ENCODE data around the gene TBL2.
A peak's percentile ranks its signal among the peaks of the same experiment; 100 is the strongest.
"Not testable (repeated sequence)": the region's sequence is repeated elsewhere in the genome, so short reads cannot be mapped to it uniquely, and the experiment has no call there.

Gene TBL2

GRCh38 chr7:73530800-73531199, 47.6 kb downstream of the TBL2 start:
- DNase-seq: no peak

- no peak for DNase-seq
Observed at GRCh38 chr7:73526896-73527821, 51.2 kb downstream of the TBL2 start.

DNA sequence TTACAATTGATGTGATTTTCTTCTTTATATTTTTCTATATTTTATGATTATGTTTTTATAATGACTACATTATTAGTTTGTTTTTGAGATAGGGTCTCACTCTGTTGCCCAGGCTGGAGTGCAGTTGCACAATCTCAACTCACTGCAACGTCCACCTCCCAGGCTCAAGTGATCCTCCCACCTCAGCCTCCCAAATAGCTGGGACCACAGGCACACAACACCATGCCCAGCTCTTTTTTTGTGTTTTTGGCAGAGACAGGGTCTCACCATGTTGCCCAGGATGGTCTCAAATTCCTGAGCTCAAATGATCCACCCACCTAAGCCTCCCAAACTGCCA, 52.3 kb downstream of the TBL2 start:
- not testable (repeated sequence) for DNase-seq

DNA sequence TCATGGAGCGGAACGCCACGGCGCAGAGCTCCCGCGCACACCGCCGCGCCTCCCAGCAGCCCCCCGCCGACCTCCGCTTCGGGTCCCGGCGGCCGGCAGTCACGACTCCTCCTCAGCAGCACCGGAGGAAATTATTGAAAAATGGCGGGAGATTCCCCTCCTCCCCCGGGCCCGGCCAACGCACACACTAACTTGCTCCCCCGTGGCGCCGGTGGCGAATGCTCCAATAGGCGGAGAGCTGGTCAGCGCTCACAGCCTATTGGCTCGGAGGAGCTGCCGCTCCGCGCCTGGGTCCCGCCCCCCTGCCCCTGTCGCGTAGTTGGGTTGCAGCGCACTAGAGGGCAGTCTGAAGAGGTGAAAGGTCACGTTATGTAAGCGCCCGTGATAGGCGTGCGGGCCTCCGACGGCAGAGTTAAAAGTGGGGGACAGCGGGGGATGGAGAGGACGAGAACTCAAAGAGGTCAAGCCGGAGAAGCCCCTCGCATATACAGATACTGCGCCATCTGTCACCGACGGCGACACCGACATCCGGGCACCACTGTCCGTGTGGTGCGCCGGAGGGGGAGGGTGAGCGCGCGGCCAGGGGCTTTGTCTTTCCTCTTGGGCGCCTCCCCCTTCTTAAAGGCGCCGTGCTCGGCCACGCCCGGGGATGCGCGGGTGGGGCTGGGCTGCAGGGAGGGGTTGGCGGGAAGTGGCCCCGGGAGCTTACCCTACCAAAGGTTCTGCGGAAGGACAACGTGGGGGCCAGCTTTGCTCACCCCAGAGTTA, 56.1 kb downstream of the TBL2 start, which contains the start of gene BAZ1B:
Gene BAZ1B, minus strand, starts transcription at position 189 of the 768 bp plus-strand sequence. CDS start 360 bp downstream, outside the sequence.
- peak; percentile 94 for DNase-seq

GRCh38 chr7:73521636-73522104, 56.7 kb downstream of the TBL2 start:
- no peak for DNase-seq

DNA sequence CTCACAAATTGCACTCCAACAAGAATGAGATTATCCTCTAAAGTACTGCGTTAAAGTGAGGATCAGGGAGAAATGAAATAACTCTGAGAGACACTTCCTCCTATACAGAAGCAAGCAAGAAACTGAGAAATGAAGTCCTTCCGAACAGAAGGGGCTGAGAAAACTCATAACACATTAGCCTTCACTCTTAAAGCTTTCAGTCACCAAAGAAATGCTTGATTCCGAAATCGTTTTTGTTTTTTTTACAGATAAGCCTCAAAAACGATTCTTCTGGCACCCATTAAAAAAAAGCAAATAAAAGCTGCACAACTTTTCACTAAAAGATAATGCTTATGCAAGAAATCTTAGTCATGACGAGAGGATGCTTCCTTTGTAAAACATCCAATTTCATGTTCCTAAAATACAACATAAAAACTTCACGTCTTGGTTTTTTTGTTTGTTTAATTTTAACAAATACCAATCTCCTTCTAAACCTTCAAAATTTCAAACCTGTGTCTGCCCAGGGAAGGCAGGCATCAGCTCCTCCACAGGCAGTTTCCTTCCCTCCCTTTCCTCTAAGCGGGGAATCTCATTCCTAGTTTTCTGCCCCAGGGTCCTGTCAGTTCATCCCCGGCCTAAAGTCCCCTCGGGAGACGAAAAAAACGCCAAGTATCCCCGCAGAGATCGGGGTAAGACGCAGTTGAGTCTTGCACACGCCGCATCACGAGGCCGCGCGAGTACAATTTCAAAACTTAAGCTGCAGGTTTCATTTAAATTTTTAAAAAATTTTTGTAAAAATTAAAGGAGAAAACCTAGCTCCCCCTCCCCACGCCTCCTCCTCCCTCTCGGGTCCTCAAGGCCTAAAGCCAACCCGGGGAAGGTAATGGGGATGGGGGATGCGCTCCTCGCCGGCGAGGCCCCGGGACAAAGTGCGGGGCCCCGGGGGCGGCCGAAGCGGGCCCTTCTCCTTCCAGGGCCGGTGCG, 57.4 kb downstream of the TBL2 start:
- DNase-seq: no peak

DNA sequence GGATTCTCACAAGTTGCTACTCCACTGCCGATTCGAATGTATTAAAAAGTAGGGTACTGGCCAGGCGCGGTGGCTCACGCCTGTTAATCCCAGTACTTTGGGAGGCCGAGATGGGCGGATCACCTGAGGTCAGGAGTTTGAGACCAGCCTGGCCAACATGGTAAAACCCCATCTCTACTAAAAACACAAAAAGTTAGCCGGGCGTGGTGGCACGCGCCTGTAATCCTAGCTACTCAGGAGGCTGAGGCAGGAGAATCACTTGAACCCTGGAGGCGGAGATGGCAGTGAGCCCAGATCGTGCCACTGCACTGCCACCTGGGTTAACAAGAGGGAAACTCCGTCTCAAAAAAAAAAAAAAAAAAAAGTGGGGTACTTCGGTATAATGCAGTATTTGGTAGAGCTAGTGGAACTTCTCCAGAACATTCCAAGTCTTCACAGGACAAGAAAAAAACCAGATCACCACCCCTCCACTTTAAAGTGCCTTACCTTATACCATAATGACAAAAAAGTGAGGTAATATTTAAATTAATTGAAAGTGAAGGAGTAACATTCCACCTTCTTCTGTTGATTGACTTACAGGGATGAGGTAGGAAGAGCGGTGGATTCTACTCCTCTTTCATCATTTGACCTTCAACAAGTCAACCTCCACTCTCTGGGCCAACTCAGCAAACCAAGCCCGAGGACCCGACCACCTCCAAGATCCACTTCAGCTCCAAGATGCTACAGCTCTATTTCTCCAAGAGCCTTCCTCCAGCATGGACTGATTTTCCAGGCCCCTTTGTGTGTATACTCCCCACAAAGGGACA, 58.3 kb downstream of the TBL2 start:
- DNase-seq: peak; percentile 25

GRCh38 chr7:73518470-73518869, 59.9 kb downstream of the TBL2 start:
- no peak for DNase-seq
